Measurements from ENCODE around the gene DPM2.

The DPM2 gene

DNA sequence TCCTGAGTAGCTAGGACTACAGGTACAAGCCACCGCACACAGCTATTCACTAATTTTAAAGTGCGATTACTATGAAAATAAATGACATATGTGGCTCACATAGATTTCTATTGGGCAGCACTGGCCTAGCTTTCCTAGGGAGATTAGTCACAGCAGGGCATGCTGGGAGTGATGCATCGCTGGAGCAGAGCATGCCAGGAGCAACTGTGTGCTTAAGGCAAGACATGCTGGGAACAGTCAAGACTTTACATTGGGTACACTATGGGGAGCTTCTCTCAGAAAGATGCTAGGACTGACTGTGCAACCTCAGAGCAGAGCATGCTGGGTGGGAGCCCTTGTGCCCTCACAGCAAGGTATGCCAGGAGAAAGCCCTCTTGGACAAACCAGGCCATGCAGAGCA lies 47.6 kb downstream of the DPM2 start:
- Histone ChIP-seq H3K27me3 (ENCODE audit: low read depth, low read length) (no peaks in the 10 kb centered on the region), H3K4me1 (ENCODE audit: low read length) (no peaks in the 10 kb centered on the region), H3K9me3 (ENCODE audit: insufficient read depth, low read length) (peaks cover 23% of the 10 kb centered on the region), H3K9ac (ENCODE audit: low read length) (no peak overlapping the region), H3K79me2 (ENCODE audit: low read length) (no peaks in the 10 kb centered on the region), H3K4me3 (ENCODE audit: low read length) (no peak overlapping the region), H4K20me1 (ENCODE audit: insufficient read depth, low read length) (no peaks in the 10 kb centered on the region), H3K4me2 (ENCODE audit: low read length) (no peak overlapping the region), H3K27ac (ENCODE audit: low read length) (no peak overlapping the region), H2AFZ (ENCODE audit: low read depth, low read length) (no peak overlapping the region), H3K36me3 (replicated peaks; ENCODE audit: low read depth, low read length) (peaks cover 64% of the 10 kb centered on the region)
- TF ChIP-seq EZH2phosphoT487 (IDR thresholded peaks at IDR 0.05; ENCODE audit: low read depth), result no peak
- TF ChIP-seq, protein P1, sequence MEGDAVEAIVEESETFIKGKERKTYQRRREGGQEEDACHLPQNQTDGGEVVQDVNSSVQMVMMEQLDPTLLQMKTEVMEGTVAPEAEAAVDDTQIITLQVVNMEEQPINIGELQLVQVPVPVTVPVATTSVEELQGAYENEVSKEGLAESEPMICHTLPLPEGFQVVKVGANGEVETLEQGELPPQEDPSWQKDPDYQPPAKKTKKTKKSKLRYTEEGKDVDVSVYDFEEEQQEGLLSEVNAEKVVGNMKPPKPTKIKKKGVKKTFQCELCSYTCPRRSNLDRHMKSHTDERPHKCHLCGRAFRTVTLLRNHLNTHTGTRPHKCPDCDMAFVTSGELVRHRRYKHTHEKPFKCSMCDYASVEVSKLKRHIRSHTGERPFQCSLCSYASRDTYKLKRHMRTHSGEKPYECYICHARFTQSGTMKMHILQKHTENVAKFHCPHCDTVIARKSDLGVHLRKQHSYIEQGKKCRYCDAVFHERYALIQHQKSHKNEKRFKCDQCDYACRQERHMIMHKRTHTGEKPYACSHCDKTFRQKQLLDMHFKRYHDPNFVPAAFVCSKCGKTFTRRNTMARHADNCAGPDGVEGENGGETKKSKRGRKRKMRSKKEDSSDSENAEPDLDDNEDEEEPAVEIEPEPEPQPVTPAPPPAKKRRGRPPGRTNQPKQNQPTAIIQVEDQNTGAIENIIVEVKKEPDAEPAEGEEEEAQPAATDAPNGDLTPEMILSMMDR (IDR thresholded peaks at IDR 0.05; ENCODE audit: low read depth, low read length), result no peak

DNA sequence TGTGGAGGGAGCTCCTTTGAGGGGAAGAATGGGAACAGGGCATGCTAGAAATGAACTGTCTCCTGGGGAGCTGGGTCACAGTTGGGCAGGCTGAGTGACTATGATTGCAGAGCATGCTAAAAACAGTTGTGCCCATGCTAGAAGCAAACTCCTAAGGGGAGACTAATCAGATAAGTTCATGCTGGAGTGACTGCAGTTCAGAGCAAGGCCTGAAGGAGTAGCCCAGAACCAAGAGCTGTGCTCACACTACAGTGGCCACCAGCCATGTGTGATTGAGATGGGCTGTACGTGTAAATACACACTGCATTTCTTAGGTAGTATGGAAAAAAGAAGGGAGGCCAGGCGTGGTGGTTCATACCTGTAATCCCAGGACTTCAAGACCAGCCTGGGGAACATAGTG lies 49.9 kb downstream of the DPM2 start:
- peaks cover 41% of the 10 kb centered on the region for H3K36me3 ChIP-seq (replicated peaks; ENCODE audit: low read depth, low read length)
- no peak overlapping the region for H3K9ac ChIP-seq (ENCODE audit: low read length)

DNA sequence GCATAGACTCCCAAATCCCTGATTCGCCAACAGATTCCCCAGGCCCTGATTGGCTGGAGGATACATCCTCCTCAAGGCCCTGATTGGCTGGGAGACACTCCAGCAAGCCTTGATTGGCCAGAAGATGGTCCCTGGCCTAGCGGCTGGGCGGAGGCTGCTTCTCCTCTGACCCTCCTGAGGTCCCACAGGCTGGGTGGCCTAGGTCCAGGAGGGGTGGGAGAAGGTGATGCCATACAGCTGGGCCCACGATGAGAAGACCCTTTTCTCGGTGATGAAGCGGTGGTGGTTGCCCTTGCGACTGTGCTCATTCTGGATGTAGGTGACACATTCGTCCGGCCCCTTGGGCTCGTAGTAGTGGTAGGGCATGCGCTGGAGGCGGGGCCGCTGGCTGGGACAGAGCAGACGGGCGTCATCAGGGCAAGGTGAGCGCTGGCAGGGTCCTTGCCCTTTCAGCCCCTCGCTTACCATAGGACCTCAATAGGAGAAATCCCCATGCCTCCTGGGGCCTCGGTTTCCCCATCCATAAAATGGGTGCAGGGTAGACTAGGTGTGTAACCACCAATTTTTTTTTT lies 51.2 kb downstream of the DPM2 start:
- H3K36me3 ChIP-seq (replicated peaks; ENCODE audit: low read depth, low read length), result peaks cover 33% of the 10 kb centered on the region
- TF ChIP-seq, protein P1 (IDR thresholded peaks at IDR 0.05; ENCODE audit: low read depth, low read length), result no peak
- TF ChIP-seq EZH2phosphoT487 (IDR thresholded peaks at IDR 0.05; ENCODE audit: low read depth), result no peak

More for the DNA sequence above, 49.9 kb downstream of the DPM2 start:
- no peaks in the 10 kb centered on the region for H3K79me2 ChIP-seq (ENCODE audit: low read length)
- no peak overlapping the region for H2AFZ ChIP-seq (ENCODE audit: low read depth, low read length)
- no peak overlapping the region for H3K4me2 ChIP-seq (ENCODE audit: low read length)
- no peaks in the 10 kb centered on the region for H3K27me3 ChIP-seq (ENCODE audit: low read depth, low read length)
- peaks cover 8% of the 10 kb centered on the region for H3K9me3 ChIP-seq (ENCODE audit: insufficient read depth, low read length)
- no peaks in the 10 kb centered on the region for H4K20me1 ChIP-seq (ENCODE audit: insufficient read depth, low read length)
- TF ChIP-seq, protein P1 (IDR thresholded peaks at IDR 0.05; ENCODE audit: low read depth, low read length), result no peak
- no peak for TF ChIP-seq EZH2phosphoT487 (IDR thresholded peaks at IDR 0.05; ENCODE audit: low read depth)
- H3K4me3 ChIP-seq (ENCODE audit: low read length), result no peak overlapping the region
- H3K4me1 ChIP-seq (ENCODE audit: low read length), result no peaks in the 10 kb centered on the region
- H3K27ac ChIP-seq (ENCODE audit: low read length), result no peak overlapping the region

DNA sequence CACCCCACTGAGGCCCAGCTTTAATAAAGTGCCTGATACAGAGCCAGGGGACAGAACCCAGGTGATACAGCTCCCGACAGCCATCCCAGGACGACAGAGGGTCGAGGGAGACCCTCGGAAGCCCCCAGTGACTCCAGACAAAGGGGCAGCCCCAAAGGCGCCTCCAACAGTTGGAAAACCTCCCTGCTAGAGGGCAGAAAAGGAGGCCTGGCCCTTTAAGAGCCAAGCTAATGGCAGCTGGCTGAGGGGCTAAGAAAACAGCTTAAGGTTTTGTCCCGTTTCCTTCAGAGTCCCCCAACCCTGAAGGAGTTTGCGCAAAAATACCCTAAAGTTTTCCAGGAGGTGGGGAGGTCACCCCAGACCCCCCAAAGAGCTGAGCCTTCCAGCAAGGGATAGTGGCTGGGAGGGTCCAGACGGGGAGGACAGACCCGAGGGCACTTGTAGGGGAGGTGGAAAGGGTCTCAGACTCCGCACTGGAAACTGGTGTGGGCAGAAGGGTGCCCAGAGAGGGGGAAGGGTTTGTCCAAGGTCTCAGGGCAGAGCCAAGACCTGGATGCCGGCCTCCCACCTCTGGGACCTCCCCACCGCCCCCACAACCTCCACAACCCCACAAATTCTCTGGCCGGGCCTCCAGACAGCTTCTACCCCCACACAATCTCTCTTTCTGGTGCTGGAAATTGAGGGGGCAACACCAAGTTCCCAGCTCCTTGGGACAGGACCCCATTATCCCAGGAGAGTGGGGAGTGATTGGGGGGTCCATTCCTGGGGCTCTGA lies 52.0 kb downstream of the DPM2 start:
- H4K20me1 ChIP-seq (ENCODE audit: insufficient read depth, low read length), result no peaks in the 10 kb centered on the region
- no peak overlapping the region for H3K9ac ChIP-seq (ENCODE audit: low read length)
- H3K27me3 ChIP-seq (ENCODE audit: low read depth, low read length), result no peaks in the 10 kb centered on the region
- TF ChIP-seq, protein P1 (IDR thresholded peaks at IDR 0.05; ENCODE audit: low read depth, low read length), result no peak
- no peak for TF ChIP-seq EZH2phosphoT487 (IDR thresholded peaks at IDR 0.05; ENCODE audit: low read depth)
- H3K27ac ChIP-seq (ENCODE audit: low read length), result no peak overlapping the region
- H3K36me3 ChIP-seq (replicated peaks; ENCODE audit: low read depth, low read length), result peaks cover 26% of the 10 kb centered on the region
- H2AFZ ChIP-seq (ENCODE audit: low read depth, low read length), result no peak overlapping the region
- H3K4me1 ChIP-seq (ENCODE audit: low read length), result peaks cover 3% of the 10 kb centered on the region; the same call in 1 of the 2 replicates
- H3K4me2 ChIP-seq (ENCODE audit: low read length), result no peak overlapping the region
- no peaks in the 10 kb centered on the region for H3K79me2 ChIP-seq (ENCODE audit: low read length)
- no peaks in the 10 kb centered on the region for H3K9me3 ChIP-seq (ENCODE audit: insufficient read depth, low read length)
- H3K4me3 ChIP-seq (ENCODE audit: low read length), result no peak overlapping the region

More for the DNA sequence above, 51.2 kb downstream of the DPM2 start:
- no peak overlapping the region for H3K27ac ChIP-seq (ENCODE audit: low read length)
- H3K4me3 ChIP-seq (ENCODE audit: low read length), result no peak overlapping the region
- H2AFZ ChIP-seq (ENCODE audit: low read depth, low read length), result no peak overlapping the region
- H3K9me3 ChIP-seq (ENCODE audit: insufficient read depth, low read length), result no peaks in the 10 kb centered on the region
- H3K9ac ChIP-seq (ENCODE audit: low read length), result no peak overlapping the region
- no peak overlapping the region for H3K4me2 ChIP-seq (ENCODE audit: low read length)
- no peaks in the 10 kb centered on the region for H3K4me1 ChIP-seq (ENCODE audit: low read length)
- H3K27me3 ChIP-seq (ENCODE audit: low read depth, low read length), result no peaks in the 10 kb centered on the region
- no peaks in the 10 kb centered on the region for H3K79me2 ChIP-seq (ENCODE audit: low read length)
- H4K20me1 ChIP-seq (ENCODE audit: insufficient read depth, low read length), result no peaks in the 10 kb centered on the region

Measured in OCI-LY3 (cell line).